ENCODE results near the gene PRKAG2.
A peak's percentile ranks its signal among the peaks of the same experiment; 100 is the strongest.
"Not testable (repeated sequence)": the region's sequence is repeated elsewhere in the genome, so short reads cannot be mapped to it uniquely, and the experiment has no call there.

The PRKAG2 gene

GRCh38 chr7:151850491-151851124 is 26.3 kb downstream of the PRKAG2 start:
- H3K9me3 Mint-ChIP-seq = no peaks in the 10 kb centered on the region
- H3K27me3 Mint-ChIP-seq (ENCODE audit: low read depth) = peaks cover 2% of the 10 kb centered on the region
- no peaks in the 10 kb centered on the region for H3K36me3 Mint-ChIP-seq (ENCODE audit: low read depth)
- H3K4me3 Mint-ChIP-seq = peak overlapping the region; percentile 72
- peaks cover 9% of the 10 kb centered on the region for H3K4me1 Mint-ChIP-seq (ENCODE audit: low read depth)
- DNase-seq (ENCODE audit: low spot score) = no peak
- H3K27ac Mint-ChIP-seq = no peak overlapping the region

DNA sequence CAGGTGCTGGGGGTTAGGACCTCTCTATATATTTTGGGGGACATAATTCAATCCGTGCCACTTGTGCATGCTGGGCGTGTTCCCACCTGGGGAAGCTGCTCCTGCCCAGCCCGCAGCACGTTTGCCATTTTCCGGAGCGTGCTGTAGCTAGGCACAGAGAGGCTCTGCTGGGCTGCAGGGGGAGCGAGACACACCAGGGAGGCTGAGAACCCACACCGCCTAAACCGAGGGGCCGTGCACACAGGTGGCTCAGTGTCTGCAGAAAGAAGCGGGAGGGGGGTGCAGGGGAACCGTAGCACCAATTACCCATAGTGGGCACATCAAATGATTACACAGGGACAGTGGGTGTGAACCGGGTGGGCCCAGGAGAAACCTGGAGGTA is 27.0 kb downstream of the PRKAG2 start:
- Mint-ChIP-seq H3K27ac (no peak overlapping the region), H3K27me3 (ENCODE audit: low read depth) (peaks cover 2% of the 10 kb centered on the region), H3K9me3 (no peaks in the 10 kb centered on the region), H3K36me3 (ENCODE audit: low read depth) (no peaks in the 10 kb centered on the region), H3K4me1 (ENCODE audit: low read depth) (peaks cover 9% of the 10 kb centered on the region), H3K4me3 (no peak overlapping the region)
- no peak for DNase-seq (ENCODE audit: low spot score)

- Mint-ChIP-seq H3K4me1 (ENCODE audit: low read depth) (peaks cover 9% of the 10 kb centered on the region), H3K27ac (no peak overlapping the region), H3K4me3 (no peak overlapping the region), H3K36me3 (ENCODE audit: low read depth) (no peaks in the 10 kb centered on the region), H3K27me3 (ENCODE audit: low read depth) (peaks cover 2% of the 10 kb centered on the region), H3K9me3 (no peaks in the 10 kb centered on the region)
- no peak for DNase-seq (ENCODE audit: low spot score)
These were observed 27.7 kb downstream of the PRKAG2 start for GRCh38 chr7:151849008-151849878.

DNA sequence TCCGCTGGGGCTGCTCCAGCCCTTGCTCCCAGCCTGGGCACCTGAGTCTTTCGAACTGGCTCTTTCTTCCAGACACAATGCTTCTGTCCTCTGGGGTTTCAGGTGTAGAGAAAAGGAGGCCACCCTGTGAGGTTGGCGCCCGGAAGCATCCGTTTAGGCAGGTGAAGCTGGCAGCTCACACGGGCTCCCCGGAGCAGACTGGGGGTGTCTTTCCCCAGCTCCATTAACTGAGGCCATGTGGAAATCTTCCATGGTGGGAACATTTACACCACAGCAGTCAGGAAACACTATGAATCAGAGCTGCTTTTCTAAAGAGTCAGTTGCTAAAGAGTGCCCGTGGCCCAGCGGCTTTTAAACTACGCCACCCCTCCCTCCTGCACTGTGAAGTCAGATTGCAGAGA is 29.2 kb downstream of the PRKAG2 start:
- Mint-ChIP-seq H3K27ac (no peak overlapping the region), H3K4me3 (no peak overlapping the region), H3K4me1 (ENCODE audit: low read depth) (peaks cover 9% of the 10 kb centered on the region), H3K36me3 (ENCODE audit: low read depth) (no peaks in the 10 kb centered on the region), H3K27me3 (ENCODE audit: low read depth) (no peaks in the 10 kb centered on the region), H3K9me3 (no peaks in the 10 kb centered on the region)
- DNase-seq (ENCODE audit: low spot score) = no peak

DNA sequence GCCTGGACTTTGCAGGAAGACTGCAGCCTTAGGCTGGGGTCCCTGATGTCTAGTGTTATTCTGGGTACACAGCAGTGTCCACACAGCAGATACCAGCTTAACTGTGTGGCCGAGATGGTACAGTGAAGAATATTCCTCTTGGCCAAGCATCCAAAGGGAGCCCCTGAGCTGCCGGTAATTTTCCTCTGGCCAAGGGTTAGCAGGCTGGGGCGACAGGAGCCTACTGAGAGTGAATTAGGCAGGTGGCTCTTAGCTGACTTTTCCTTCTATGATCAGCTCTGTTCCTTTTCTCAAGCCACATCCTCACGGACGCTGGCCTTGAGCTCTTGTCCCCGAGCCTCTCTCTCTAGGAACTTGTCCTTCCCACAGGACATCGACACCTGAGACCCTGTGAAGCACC is 29.8 kb downstream of the PRKAG2 start:
- Mint-ChIP-seq H3K4me3 (no peak overlapping the region), H3K27me3 (ENCODE audit: low read depth) (no peaks in the 10 kb centered on the region), H3K36me3 (ENCODE audit: low read depth) (no peaks in the 10 kb centered on the region), H3K9me3 (no peaks in the 10 kb centered on the region), H3K4me1 (ENCODE audit: low read depth) (peaks cover 9% of the 10 kb centered on the region), H3K27ac (no peak overlapping the region)
- DNase-seq (ENCODE audit: low spot score) = no peak

DNA sequence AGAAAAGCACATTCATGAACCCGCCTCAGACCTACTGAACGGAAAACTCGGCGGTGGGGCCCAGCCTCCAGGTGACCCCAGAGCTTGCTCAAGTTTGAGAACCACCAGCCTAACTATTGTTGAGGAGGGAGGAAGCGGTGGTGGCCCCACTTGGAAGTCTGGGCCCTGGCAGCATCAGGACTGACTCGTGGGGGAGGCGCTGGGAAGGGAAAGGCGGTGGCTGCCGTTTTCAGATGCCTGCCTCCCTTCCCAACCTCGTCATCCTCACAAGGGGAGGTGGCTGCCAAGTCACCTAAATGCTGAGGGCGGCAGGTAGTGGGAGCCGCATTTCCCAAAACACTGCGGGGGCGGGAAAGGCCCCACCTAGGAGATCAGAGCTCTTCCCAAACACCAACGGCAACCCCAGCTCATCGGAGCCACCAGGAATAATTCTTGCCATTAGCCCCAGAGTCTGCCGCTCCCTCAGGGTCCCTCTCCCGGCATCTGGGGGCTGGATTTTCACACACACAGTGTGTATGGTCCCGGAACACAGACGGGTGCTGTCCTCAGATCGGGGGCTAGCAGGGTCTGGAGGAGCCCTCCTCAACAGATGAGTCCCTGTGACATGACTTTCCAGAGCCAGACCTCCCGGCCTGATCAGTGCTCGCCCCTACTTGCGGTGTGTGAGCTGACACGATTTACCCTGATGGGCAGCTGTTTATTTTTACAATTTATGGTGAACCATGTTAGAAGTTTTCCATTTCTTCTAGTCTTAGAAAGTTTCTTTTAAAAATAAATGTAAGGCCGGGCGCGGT is 31.3 kb downstream of the PRKAG2 start:
- H3K9me3 Mint-ChIP-seq = no peaks in the 10 kb centered on the region

GRCh38 chr7:151844825-151845200 is 32.1 kb downstream of the PRKAG2 start:
- no peak overlapping the region for H3K27ac Mint-ChIP-seq
- no peaks in the 10 kb centered on the region for H3K9me3 Mint-ChIP-seq
- DNase-seq (ENCODE audit: low spot score) = no peak
- H3K27me3 Mint-ChIP-seq (ENCODE audit: low read depth) = no peaks in the 10 kb centered on the region
- no peak overlapping the region for H3K4me3 Mint-ChIP-seq
- H3K4me1 Mint-ChIP-seq (ENCODE audit: low read depth) = peaks cover 1% of the 10 kb centered on the region
- no peaks in the 10 kb centered on the region for H3K36me3 Mint-ChIP-seq (ENCODE audit: low read depth)

More for the DNA sequence above, 31.3 kb downstream of the PRKAG2 start:
- Mint-ChIP-seq H3K27ac (no peak overlapping the region), H3K4me1 (ENCODE audit: low read depth) (no peaks in the 10 kb centered on the region), H3K4me3 (no peak overlapping the region), H3K27me3 (ENCODE audit: low read depth) (no peaks in the 10 kb centered on the region), H3K36me3 (ENCODE audit: low read depth) (no peaks in the 10 kb centered on the region)
- DNase-seq (ENCODE audit: low spot score) = no peak

DNA sequence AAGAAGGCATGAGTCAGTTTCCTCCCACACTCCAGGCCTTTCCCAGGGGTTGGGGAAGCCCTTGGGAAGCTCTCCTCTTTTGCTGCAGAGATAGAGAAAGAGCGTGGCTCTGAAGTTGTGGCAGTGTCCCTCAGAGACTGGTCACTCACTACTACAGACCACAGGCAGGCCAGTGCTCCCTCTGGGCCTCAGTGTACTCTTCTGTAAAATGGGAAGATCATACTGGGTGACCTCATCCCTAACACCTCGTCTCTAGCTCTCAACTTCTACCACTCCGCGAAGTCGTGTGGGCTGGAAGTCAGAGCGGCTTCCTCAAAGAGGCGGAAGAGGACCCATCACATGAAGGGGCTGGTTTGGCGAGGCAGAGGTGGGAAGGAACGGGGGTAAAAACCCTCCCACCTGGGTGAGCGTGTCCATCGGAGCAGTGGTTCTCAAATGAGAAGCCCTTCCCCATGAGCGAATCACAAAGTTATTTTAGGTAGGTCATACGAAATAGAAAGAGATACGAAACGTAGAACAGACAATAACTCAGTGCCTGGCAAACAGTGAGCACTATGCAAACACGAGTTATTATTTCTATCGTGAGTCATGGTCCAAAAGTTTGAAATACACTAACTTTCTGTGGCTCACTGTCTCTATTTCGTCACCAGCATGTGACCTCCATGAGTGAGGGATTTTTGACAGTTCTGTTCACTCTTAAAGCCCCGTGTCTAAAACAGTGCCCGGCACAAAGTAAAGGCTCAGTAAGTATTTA is 32.7 kb downstream of the PRKAG2 start:
- H3K4me1 Mint-ChIP-seq (ENCODE audit: low read depth) = peaks cover 5% of the 10 kb centered on the region
- H3K27ac Mint-ChIP-seq = no peak overlapping the region
- no peak overlapping the region for H3K4me3 Mint-ChIP-seq
- DNase-seq (ENCODE audit: low spot score) = no peak
- H3K9me3 Mint-ChIP-seq = no peaks in the 10 kb centered on the region
- no peaks in the 10 kb centered on the region for H3K27me3 Mint-ChIP-seq (ENCODE audit: low read depth)
- H3K36me3 Mint-ChIP-seq (ENCODE audit: low read depth) = no peaks in the 10 kb centered on the region

GRCh38 chr7:151843181-151843580 is 33.7 kb downstream of the PRKAG2 start:
- Mint-ChIP-seq H3K4me3 (no peak overlapping the region), H3K9me3 (no peaks in the 10 kb centered on the region), H3K4me1 (ENCODE audit: low read depth) (peaks cover 13% of the 10 kb centered on the region), H3K36me3 (ENCODE audit: low read depth) (no peaks in the 10 kb centered on the region), H3K27ac (no peak overlapping the region), H3K27me3 (ENCODE audit: low read depth) (no peaks in the 10 kb centered on the region)
- no peak for DNase-seq (ENCODE audit: low spot score)

DNA sequence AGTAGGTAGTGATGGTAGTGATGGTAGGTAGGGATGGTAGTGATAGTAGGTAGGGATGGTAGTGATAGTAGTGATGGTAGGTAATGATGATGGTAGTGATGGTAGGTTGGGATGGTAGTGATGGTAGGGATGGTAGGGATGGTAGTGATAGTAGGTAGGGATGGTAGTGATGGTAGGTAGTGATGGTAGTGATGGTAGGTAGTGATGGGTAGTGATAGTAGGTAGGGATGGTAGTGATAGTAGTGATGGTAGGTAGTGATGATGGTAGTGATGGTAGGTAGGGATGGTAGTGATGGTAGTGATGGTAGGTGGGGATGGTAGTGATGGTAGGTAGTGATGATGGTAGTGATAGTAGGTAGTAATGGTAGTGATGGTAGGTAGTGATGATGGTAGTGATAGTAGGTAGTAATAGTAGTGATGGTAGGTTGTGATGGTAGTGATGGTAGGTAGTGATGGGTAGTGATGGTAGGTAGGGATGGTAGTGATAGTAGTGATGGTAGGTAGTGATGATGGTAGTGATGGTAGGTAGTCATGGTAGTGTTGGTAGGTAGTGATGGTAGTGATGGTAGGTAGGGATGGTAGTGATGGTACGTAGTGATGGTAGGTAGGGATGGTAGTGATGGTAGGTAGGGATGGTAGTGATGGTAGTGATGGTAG is 35.4 kb downstream of the PRKAG2 start:
- H3K27me3 Mint-ChIP-seq (ENCODE audit: low read depth); H3K27ac Mint-ChIP-seq; H3K36me3 Mint-ChIP-seq (ENCODE audit: low read depth); H3K4me3 Mint-ChIP-seq; H3K9me3 Mint-ChIP-seq; DNase-seq (ENCODE audit: low spot score): not testable (repeated sequence)
- peaks cover 16% of the 10 kb centered on the region for H3K4me1 Mint-ChIP-seq (ENCODE audit: low read depth)

- Mint-ChIP-seq H3K4me3 (no peak overlapping the region), H3K36me3 (ENCODE audit: low read depth) (no peaks in the 10 kb centered on the region), H3K9me3 (no peaks in the 10 kb centered on the region), H3K27me3 (ENCODE audit: low read depth) (no peaks in the 10 kb centered on the region), H3K27ac (no peak overlapping the region), H3K4me1 (ENCODE audit: low read depth) (peaks cover 16% of the 10 kb centered on the region)
- DNase-seq (ENCODE audit: low spot score) = no peak
These were observed 36.6 kb downstream of the PRKAG2 start for GRCh38 chr7:151840088-151840910.

DNA sequence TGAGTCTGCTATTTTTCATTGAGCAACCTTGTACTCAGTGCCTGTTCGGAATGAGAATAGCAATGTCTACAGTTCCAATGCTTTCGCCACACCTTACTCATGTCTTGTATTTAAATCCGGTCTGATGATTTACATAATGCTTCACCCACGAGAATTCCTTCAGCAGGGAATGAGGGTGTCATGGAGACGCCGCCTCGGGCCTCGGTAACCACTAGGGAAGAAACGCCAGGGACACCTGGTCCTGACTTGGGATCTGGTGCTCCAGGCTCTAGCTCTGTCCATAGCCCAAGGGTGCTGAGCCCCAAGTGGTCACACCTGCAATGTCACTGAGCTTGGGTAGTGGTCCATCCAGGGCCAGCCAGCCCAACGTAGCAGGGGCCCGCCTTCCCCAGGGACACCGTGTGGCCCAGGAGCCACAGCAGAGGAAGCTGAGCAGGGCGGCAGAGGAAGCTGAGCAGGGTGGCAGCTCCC is 37.4 kb downstream of the PRKAG2 start:
- DNase-seq (ENCODE audit: low spot score) = no peak

More for the DNA sequence above, 37.4 kb downstream of the PRKAG2 start:
- H3K36me3 Mint-ChIP-seq (ENCODE audit: low read depth) = no peaks in the 10 kb centered on the region
- peak overlapping the region; percentile 77 for H3K27ac Mint-ChIP-seq
- peaks cover 16% of the 10 kb centered on the region for H3K4me1 Mint-ChIP-seq (ENCODE audit: low read depth)
- H3K4me3 Mint-ChIP-seq = peak overlapping the region; percentile 65
- no peaks in the 10 kb centered on the region for H3K27me3 Mint-ChIP-seq (ENCODE audit: low read depth)
- H3K9me3 Mint-ChIP-seq = no peaks in the 10 kb centered on the region

Measured in T-helper 2 cell treated with Interferon-gamma antibody and Interleukin-4, amounts not matched to agents 5 μg/mL and 100 μg/mL, for 36 hours (primary cell).